ENCODE results near the gene TMEM273.

GRCh38 chr10:49222170-49222569 lies 34.0 kb upstream of the TMEM273 start:
- TF ChIP-seq POLR2A (IDR thresholded peaks at IDR 0.05): no peak
- no peak for TF ChIP-seq CTCF (IDR thresholded peaks at IDR 0.05)

All from lower leg skin (tissue), 3 donors.